Activated naive CD8-positive, alpha-beta T cell treated with anti-CD3 and anti-CD28 coated beads, Interleukin-2, amount 10 ng/mL, durations not matched to agents 7 days and 5 days (primary cell): ENCODE measurements around the gene DCC. TPM values are rescaled to one million over a fixed set of nuclear protein-coding genes. Genes with fewer than 3 reads are reported as not detected.
"Not testable (repeated sequence)": the region's sequence is repeated elsewhere in the genome, so short reads cannot be mapped to it uniquely, and the experiment has no call there.

Source experiments
- ATAC-seq: fragments of 150-1000 bp; cut with Tn5 transposase; one replicate; pipeline ENCODE4 v1.10.0; 2021; ENCODE audit warnings: low read depth, moderate library complexity
- POLR2A ChIA-PET: fragments of 350-600 bp; sonication (Branson Sonifier 250); formaldehyde crosslinking; loops from one replicate; lab custom pipeline; 2021; ENCODE audit warnings: antibody characterized with exemption; lab: Charles Lee
- DNase-seq: peaks from one replicate; pipeline ENCODE4 v3.0.0; 2021
- H3K27ac Mint-ChIP-seq: one replicate; pipeline ENCODE4 v1.8.0; 2022; ENCODE audit warnings: mild to moderate bottlenecking, mixed read lengths
- H3K27me3 Mint-ChIP-seq: one replicate; pipeline ENCODE4 v1.8.0; 2022; ENCODE audit warnings: mild to moderate bottlenecking, moderate library complexity, mixed read lengths
- H3K36me3 Mint-ChIP-seq: one replicate; pipeline ENCODE4 v1.8.0; 2021; ENCODE audit warnings: mild to moderate bottlenecking, mixed read lengths
- H3K4me1 Mint-ChIP-seq: one replicate; pipeline ENCODE4 v1.8.0; 2021; ENCODE audit warnings: mixed read lengths
- H3K4me3 Mint-ChIP-seq: one replicate; pipeline ENCODE4 v1.8.0; 2022; ENCODE audit warnings: mild to moderate bottlenecking, moderate library complexity, mixed read lengths
- H3K9me3 Mint-ChIP-seq: one replicate; pipeline ENCODE4 v1.8.0; 2021; ENCODE audit warnings: mixed read lengths
- total RNA-seq, 2 experiments: library from RNA; stranded (reverse); gene quantifications; one replicate each; pipeline ENCODE4 v1.2.3, GENCODE V29; 2021

Gene DCC
- total RNA-seq, 2 experiments from 2014 or later = not detected

- Mint-ChIP-seq H3K27me3 (no peaks in the 10 kb centered on the region), H3K36me3 (no peaks in the 10 kb centered on the region), H3K4me1 (no peaks in the 10 kb centered on the region), H3K27ac (no peak overlapping the region), H3K9me3 (peaks cover 2% of the 10 kb centered on the region), H3K4me3 (no peak overlapping the region)
- DNase-seq = no peak
- ATAC-seq = no peak
- POLR2A ChIA-PET = no interaction called here
Measured at GRCh38 chr18:53457068-53457467, 1117.1 kb downstream of the DCC start.

GRCh38 chr18:53458268-53458667 lies 1118.3 kb downstream of the DCC start:
- H3K36me3 Mint-ChIP-seq = no peaks in the 10 kb centered on the region
- H3K4me1 Mint-ChIP-seq = no peaks in the 10 kb centered on the region
- POLR2A ChIA-PET = no interaction called here
- ATAC-seq (no peak), DNase-seq (no peak)
- H3K9me3 Mint-ChIP-seq = no peaks in the 10 kb centered on the region
- no peak overlapping the region for H3K4me3 Mint-ChIP-seq
- no peaks in the 10 kb centered on the region for H3K27me3 Mint-ChIP-seq
- H3K27ac Mint-ChIP-seq = no peak overlapping the region

GRCh38 chr18:53458944-53459580 lies 1119.1 kb downstream of the DCC start:
- ATAC-seq (no peak), DNase-seq (no peak)
- Mint-ChIP-seq H3K4me3 (no peak overlapping the region), H3K27me3 (no peaks in the 10 kb centered on the region), H3K9me3 (no peaks in the 10 kb centered on the region), H3K36me3 (no peaks in the 10 kb centered on the region), H3K27ac (no peak overlapping the region), H3K4me1 (no peaks in the 10 kb centered on the region)
- POLR2A ChIA-PET = no interaction called here

- Mint-ChIP-seq H3K36me3 (no peaks in the 10 kb centered on the region), H3K9me3 (peaks cover 4% of the 10 kb centered on the region), H3K27ac (no peak overlapping the region), H3K4me1 (no peaks in the 10 kb centered on the region), H3K4me3 (no peak overlapping the region), H3K27me3 (no peaks in the 10 kb centered on the region)
- ATAC-seq = no peak
- POLR2A ChIA-PET = no interaction called here
- no peak for DNase-seq
Measured at GRCh38 chr18:53467756-53468155, 1127.8 kb downstream of the DCC start.

GRCh38 chr18:53468173-53468572 lies 1128.2 kb downstream of the DCC start:
- POLR2A ChIA-PET, H3K9me3 Mint-ChIP-seq, ATAC-seq, H3K27ac Mint-ChIP-seq, DNase-seq, H3K27me3 Mint-ChIP-seq, H3K36me3 Mint-ChIP-seq, H3K4me3 Mint-ChIP-seq, H3K4me1 Mint-ChIP-seq: not testable (repeated sequence)

- Mint-ChIP-seq H3K4me3 (no peak overlapping the region), H3K4me1 (no peaks in the 10 kb centered on the region), H3K9me3 (peaks cover 9% of the 10 kb centered on the region), H3K36me3 (no peaks in the 10 kb centered on the region), H3K27ac (no peak overlapping the region), H3K27me3 (no peaks in the 10 kb centered on the region)
- POLR2A ChIA-PET = no interaction called here
- DNase-seq (no peak), ATAC-seq (no peak)
Measured at GRCh38 chr18:53472546-53472945, 1132.5 kb downstream of the DCC start.

GRCh38 chr18:53478155-53478554 lies 1138.2 kb downstream of the DCC start:
- Mint-ChIP-seq H3K27ac (no peak overlapping the region), H3K36me3 (no peaks in the 10 kb centered on the region), H3K27me3 (no peaks in the 10 kb centered on the region), H3K9me3 (peaks cover 8% of the 10 kb centered on the region), H3K4me3 (no peak overlapping the region), H3K4me1 (no peaks in the 10 kb centered on the region)
- DNase-seq (no peak), ATAC-seq (no peak)
- POLR2A ChIA-PET = no interaction called here

GRCh38 chr18:53486296-53486695 lies 1146.3 kb downstream of the DCC start:
- ATAC-seq = no peak
- POLR2A ChIA-PET = no interaction called here
- no peak for DNase-seq
- Mint-ChIP-seq H3K36me3 (no peaks in the 10 kb centered on the region), H3K9me3 (no peaks in the 10 kb centered on the region), H3K27me3 (no peaks in the 10 kb centered on the region), H3K4me3 (no peak overlapping the region), H3K27ac (no peak overlapping the region), H3K4me1 (no peaks in the 10 kb centered on the region)

- H3K9me3 Mint-ChIP-seq = peaks cover 5% of the 10 kb centered on the region
- H3K27me3 Mint-ChIP-seq = no peaks in the 10 kb centered on the region
- no peak overlapping the region for H3K4me3 Mint-ChIP-seq
- DNase-seq (no peak), ATAC-seq (no peak)
- POLR2A ChIA-PET = no interaction called here
- no peak overlapping the region for H3K27ac Mint-ChIP-seq
- H3K4me1 Mint-ChIP-seq = no peaks in the 10 kb centered on the region
- no peaks in the 10 kb centered on the region for H3K36me3 Mint-ChIP-seq
Measured at GRCh38 chr18:53489266-53489665, 1149.3 kb downstream of the DCC start.

- H3K36me3 Mint-ChIP-seq = no peaks in the 10 kb centered on the region
- DNase-seq (no peak), ATAC-seq (no peak)
- POLR2A ChIA-PET = no interaction called here
- no peak overlapping the region for H3K27ac Mint-ChIP-seq
- H3K4me3 Mint-ChIP-seq = no peak overlapping the region
- H3K27me3 Mint-ChIP-seq = no peaks in the 10 kb centered on the region
- peaks cover 6% of the 10 kb centered on the region for H3K9me3 Mint-ChIP-seq
- H3K4me1 Mint-ChIP-seq = no peaks in the 10 kb centered on the region
Measured at GRCh38 chr18:53490019-53490418, 1150.0 kb downstream of the DCC start.

GRCh38 chr18:53496028-53496427 lies 1156.0 kb downstream of the DCC start:
- Mint-ChIP-seq H3K36me3 (no peaks in the 10 kb centered on the region), H3K27me3 (no peaks in the 10 kb centered on the region), H3K4me1 (no peaks in the 10 kb centered on the region), H3K4me3 (no peak overlapping the region), H3K9me3 (peaks cover 6% of the 10 kb centered on the region), H3K27ac (no peak overlapping the region)
- POLR2A ChIA-PET = no interaction called here
- no peak for DNase-seq
- ATAC-seq = no peak

- Mint-ChIP-seq H3K4me1 (no peaks in the 10 kb centered on the region), H3K27ac (no peak overlapping the region), H3K9me3 (no peaks in the 10 kb centered on the region), H3K4me3 (no peak overlapping the region), H3K36me3 (no peaks in the 10 kb centered on the region), H3K27me3 (no peaks in the 10 kb centered on the region)
- ATAC-seq = no peak
- no peak for DNase-seq
- POLR2A ChIA-PET = no interaction called here
Measured at GRCh38 chr18:53503914-53504441, 1164.0 kb downstream of the DCC start.

GRCh38 chr18:53508529-53508928 lies 1168.5 kb downstream of the DCC start:
- H3K4me3 Mint-ChIP-seq = no peak overlapping the region
- no peak for ATAC-seq
- H3K4me1 Mint-ChIP-seq = no peaks in the 10 kb centered on the region
- no peaks in the 10 kb centered on the region for H3K27me3 Mint-ChIP-seq
- H3K9me3 Mint-ChIP-seq = no peaks in the 10 kb centered on the region
- H3K36me3 Mint-ChIP-seq = no peaks in the 10 kb centered on the region
- POLR2A ChIA-PET = no interaction called here
- DNase-seq = no peak
- H3K27ac Mint-ChIP-seq = no peak overlapping the region

GRCh38 chr18:53509886-53510285 lies 1169.9 kb downstream of the DCC start:
- ATAC-seq (no peak), DNase-seq (no peak)
- Mint-ChIP-seq H3K4me1 (no peaks in the 10 kb centered on the region), H3K36me3 (no peaks in the 10 kb centered on the region), H3K27ac (no peak overlapping the region), H3K4me3 (no peak overlapping the region), H3K9me3 (no peaks in the 10 kb centered on the region), H3K27me3 (no peaks in the 10 kb centered on the region)
- POLR2A ChIA-PET = no interaction called here
